ENCODE results near the gene BOK. TPM values are rescaled to one million over a fixed set of nuclear protein-coding genes. Genes with fewer than 3 reads are reported as not detected.
"Not testable (repeated sequence)": the region's sequence is repeated elsewhere in the genome, so short reads cannot be mapped to it uniquely, and the experiment has no call there.

The BOK gene
- total RNA-seq, 1 experiment from 2014 or later, result 33.9 TPM

GRCh38 chr2:241571821-241572620 lies 13.5 kb downstream of the BOK start:
- Mint-ChIP-seq H3K27me3 (ENCODE audit: low read depth) (no peaks in the 10 kb centered on the region; the same call in 1 of the 2 replicates), H3K9me3 (no peaks in the 10 kb centered on the region), H3K4me3 (peak overlapping the region in 1 of 2 experiments; percentile 38; a peak in 1 of 5 replicates), H3K36me3 (ENCODE audit: insufficient read depth in 1 of 3, low read depth in 3 of 3) (peaks cover 9 to 16% (median 12%) of the 10 kb centered on the region in 3 experiments; a peak in 6 of 7 replicates), H3K4me1 (peaks cover 8 to 21% of the 10 kb centered on the region in 2 experiments), H3K27ac (peak overlapping the region in 1 of 3 experiments; percentile 24; a peak in 1 of 7 replicates)
- no peak overlapping the region for H3K23ac ChIP-seq (ENCODE audit: insufficient read length, low read depth, low read length)
- no peaks in the 10 kb centered on the region for H3K27me3 ChIP-seq (ENCODE audit: insufficient read depth, low read length)
- H3K4me1 ChIP-seq (ENCODE audit: insufficient read depth, low read length), result no peaks in the 10 kb centered on the region
- no peaks in the 10 kb centered on the region for H3K79me2 ChIP-seq (ENCODE audit: insufficient read depth, low read length)
- H2AFZ ChIP-seq (ENCODE audit: low read length), result no peak overlapping the region
- H3K79me1 ChIP-seq (ENCODE audit: insufficient read depth, low read depth, low read length, poor library complexity, severe bottlenecking), result peaks cover 2% of the 10 kb centered on the region
- H3K4me2 ChIP-seq (ENCODE audit: insufficient read depth, insufficient read length, low read length), result no peak overlapping the region
- H2BK120ac ChIP-seq (ENCODE audit: low read depth, low read length, poor library complexity, severe bottlenecking), result no peak overlapping the region
- no peak overlapping the region for H4K91ac ChIP-seq (ENCODE audit: insufficient read length, low read depth, low read length)
- no peak overlapping the region for H3K27ac ChIP-seq (ENCODE audit: insufficient read length, low read depth, low read length)
- H3T11ph ChIP-seq (ENCODE audit: low read length), result no peak overlapping the region
- no peak overlapping the region for H3K18ac ChIP-seq (ENCODE audit: insufficient read length, low read depth, low read length)
- no peak overlapping the region for H4K8ac ChIP-seq (replicated peaks; ENCODE audit: insufficient read length, low read depth, low read length)
- peaks cover 3% of the 10 kb centered on the region for H4K20me1 ChIP-seq (ENCODE audit: control insufficient read depth, insufficient read depth, insufficient read length)
- no peaks in the 10 kb centered on the region for H3K23me2 ChIP-seq (ENCODE audit: insufficient read length, low read depth, low read length, poor library complexity, severe bottlenecking)
- DNase-seq, result peak; percentile 19
- no peak overlapping the region for H3K14ac ChIP-seq (ENCODE audit: insufficient read depth, low read length)
- no peak overlapping the region for H2BK5ac ChIP-seq (ENCODE audit: insufficient read length, low read length)
- H2BK12ac ChIP-seq (ENCODE audit: insufficient read length, low read depth, low read length), result no peak overlapping the region
- no peak overlapping the region for H3K56ac ChIP-seq (ENCODE audit: insufficient read length, low read depth, low read length)
- H3K4ac ChIP-seq (ENCODE audit: low read depth, low read length), result no peak overlapping the region
- H3K9ac ChIP-seq (ENCODE audit: extremely low read depth, insufficient read length, low read length), result no peak overlapping the region
- no peak for TF ChIP-seq CTCF (conservative IDR thresholded peaks at IDR 0.05)
- H4K5ac ChIP-seq (ENCODE audit: insufficient read length, low read depth, low read length), result no peak overlapping the region
- H3K9me3 ChIP-seq (ENCODE audit: control insufficient read depth, low read depth, low read length), result no peaks in the 10 kb centered on the region
- no peak overlapping the region for H2AK5ac ChIP-seq (ENCODE audit: insufficient read length, low read length)
- WGBS (ENCODE audit: extremely low coverage, insufficient read length, low lambda C conversion rate), result no CpG with 5 or more reads among the region's 27 CpGs
- H2BK20ac ChIP-seq (ENCODE audit: low read depth, low read length, poor library complexity, severe bottlenecking), result no peak overlapping the region
- H2BK15ac ChIP-seq (ENCODE audit: low read depth, low read length), result no peak overlapping the region

GRCh38 chr2:241572915-241573651 lies 14.5 kb downstream of the BOK start:
- not testable (repeated sequence) for H3K4me3 Mint-ChIP-seq, H3K27ac Mint-ChIP-seq

More at GRCh38 chr2:241572915-241573651, 14.5 kb downstream of the BOK start:
- not testable (repeated sequence) for H3K79me2 ChIP-seq (ENCODE audit: insufficient read depth, low read length); H3K9ac ChIP-seq (ENCODE audit: extremely low read depth, insufficient read length, low read length); H2BK12ac ChIP-seq (ENCODE audit: insufficient read length, low read depth, low read length); H3K4ac ChIP-seq (ENCODE audit: low read depth, low read length); H3K27ac ChIP-seq (ENCODE audit: insufficient read length, low read depth, low read length); H4K5ac ChIP-seq (ENCODE audit: insufficient read length, low read depth, low read length); DNase-seq; H3K23me2 ChIP-seq (ENCODE audit: insufficient read length, low read depth, low read length, poor library complexity, severe bottlenecking); H2BK20ac ChIP-seq (ENCODE audit: low read depth, low read length, poor library complexity, severe bottlenecking); H3K9me3 ChIP-seq (ENCODE audit: control insufficient read depth, low read depth, low read length); H2BK15ac ChIP-seq (ENCODE audit: low read depth, low read length); H4K8ac ChIP-seq (replicated peaks; ENCODE audit: insufficient read length, low read depth, low read length); H2AK5ac ChIP-seq (ENCODE audit: insufficient read length, low read length); H2BK5ac ChIP-seq (ENCODE audit: insufficient read length, low read length); H3K79me1 ChIP-seq (ENCODE audit: insufficient read depth, low read depth, low read length, poor library complexity, severe bottlenecking); H2BK120ac ChIP-seq (ENCODE audit: low read depth, low read length, poor library complexity, severe bottlenecking); H3K4me2 ChIP-seq (ENCODE audit: insufficient read depth, insufficient read length, low read length); H3K56ac ChIP-seq (ENCODE audit: insufficient read length, low read depth, low read length); H4K91ac ChIP-seq (ENCODE audit: insufficient read length, low read depth, low read length); H3K23ac ChIP-seq (ENCODE audit: insufficient read length, low read depth, low read length); H4K20me1 ChIP-seq (ENCODE audit: control insufficient read depth, insufficient read depth, insufficient read length); H3K18ac ChIP-seq (ENCODE audit: insufficient read length, low read depth, low read length); H2AFZ ChIP-seq (ENCODE audit: low read length); H3K27me3 Mint-ChIP-seq (ENCODE audit: low read depth); H3K4me1 ChIP-seq (ENCODE audit: insufficient read depth, low read length); H3K27me3 ChIP-seq (ENCODE audit: insufficient read depth, low read length); H3T11ph ChIP-seq (ENCODE audit: low read length); H3K14ac ChIP-seq (ENCODE audit: insufficient read depth, low read length); H3K9me3 Mint-ChIP-seq
- H3K36me3 Mint-ChIP-seq (ENCODE audit: insufficient read depth in 1 of 3, low read depth in 3 of 3), result peaks cover 11 to 21% (median 18%) of the 10 kb centered on the region in 3 experiments; a peak in 6 of 7 replicates
- no CpG with 5 or more reads among the region's 20 CpGs for WGBS (ENCODE audit: extremely low coverage, insufficient read length, low lambda C conversion rate)
- H3K4me1 Mint-ChIP-seq, result peaks cover 14 to 27% of the 10 kb centered on the region in 2 experiments
